GM06990 (cell line): ENCODE measurements around the gene CTNNA3.

Experiments
- DNase-seq: peaks from one replicate; pipeline ENCODE4 v3.0.0-alpha.2; 2011; ENCODE audit not compliant: insufficient read length; ENCODE audit errors: extremely low read depth
- H3K27me3 ChIP-seq: replicated peaks from 2 replicates; pipeline ENCODE4 v1.6.0; 2011; ENCODE audit warnings: low read length; ENCODE audit not compliant: control insufficient read depth, insufficient read depth
- H3K36me3 ChIP-seq: 2 replicates; pipeline ENCODE4 v1.5.1; 2011; ENCODE audit warnings: low read length; ENCODE audit not compliant: control insufficient read depth, insufficient read depth
- H3K4me3 ChIP-seq: replicated peaks from 2 replicates; pipeline ENCODE4 v1.5.1; 2011; ENCODE audit warnings: low read depth, mild to moderate bottlenecking, control low read depth, low read length
- TF ChIP-seq, protein P1 (sequence below): IDR thresholded peaks from 2 replicates; pipeline ENCODE4 v1.5.1; 2011; ENCODE audit warnings: low read length, control low read depth, mild to moderate bottlenecking, inconsistent platforms; ENCODE audit not compliant: insufficient read depth, poor library complexity, severe bottlenecking

CTNNA3 gene

DNA sequence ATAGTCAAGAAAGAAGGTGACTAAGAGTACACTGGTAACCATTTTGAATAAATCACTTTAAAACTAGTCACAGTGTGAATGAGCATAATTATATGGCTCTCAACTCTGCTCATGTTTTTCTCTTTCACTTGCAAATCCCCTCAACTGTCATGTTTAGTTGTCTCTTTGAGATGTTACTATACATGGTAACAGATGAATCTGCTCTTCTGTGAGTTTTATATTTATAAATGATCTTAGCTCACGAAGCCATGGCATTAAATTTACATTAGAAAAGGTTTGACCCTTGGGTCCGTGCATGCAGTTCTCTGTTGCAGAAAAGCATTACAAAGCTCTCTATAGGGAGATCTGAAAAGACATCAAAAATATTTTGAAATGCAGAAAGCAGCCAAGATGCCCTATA, 803.1 kb downstream of the CTNNA3 start:
- no peaks in the 10 kb centered on the region for H3K27me3 ChIP-seq
- no peaks in the 10 kb centered on the region for H3K36me3 ChIP-seq
- DNase-seq, result no peak
- no peak overlapping the region for H3K4me3 ChIP-seq
- TF ChIP-seq, protein P1, sequence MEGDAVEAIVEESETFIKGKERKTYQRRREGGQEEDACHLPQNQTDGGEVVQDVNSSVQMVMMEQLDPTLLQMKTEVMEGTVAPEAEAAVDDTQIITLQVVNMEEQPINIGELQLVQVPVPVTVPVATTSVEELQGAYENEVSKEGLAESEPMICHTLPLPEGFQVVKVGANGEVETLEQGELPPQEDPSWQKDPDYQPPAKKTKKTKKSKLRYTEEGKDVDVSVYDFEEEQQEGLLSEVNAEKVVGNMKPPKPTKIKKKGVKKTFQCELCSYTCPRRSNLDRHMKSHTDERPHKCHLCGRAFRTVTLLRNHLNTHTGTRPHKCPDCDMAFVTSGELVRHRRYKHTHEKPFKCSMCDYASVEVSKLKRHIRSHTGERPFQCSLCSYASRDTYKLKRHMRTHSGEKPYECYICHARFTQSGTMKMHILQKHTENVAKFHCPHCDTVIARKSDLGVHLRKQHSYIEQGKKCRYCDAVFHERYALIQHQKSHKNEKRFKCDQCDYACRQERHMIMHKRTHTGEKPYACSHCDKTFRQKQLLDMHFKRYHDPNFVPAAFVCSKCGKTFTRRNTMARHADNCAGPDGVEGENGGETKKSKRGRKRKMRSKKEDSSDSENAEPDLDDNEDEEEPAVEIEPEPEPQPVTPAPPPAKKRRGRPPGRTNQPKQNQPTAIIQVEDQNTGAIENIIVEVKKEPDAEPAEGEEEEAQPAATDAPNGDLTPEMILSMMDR, result no peak

DNA sequence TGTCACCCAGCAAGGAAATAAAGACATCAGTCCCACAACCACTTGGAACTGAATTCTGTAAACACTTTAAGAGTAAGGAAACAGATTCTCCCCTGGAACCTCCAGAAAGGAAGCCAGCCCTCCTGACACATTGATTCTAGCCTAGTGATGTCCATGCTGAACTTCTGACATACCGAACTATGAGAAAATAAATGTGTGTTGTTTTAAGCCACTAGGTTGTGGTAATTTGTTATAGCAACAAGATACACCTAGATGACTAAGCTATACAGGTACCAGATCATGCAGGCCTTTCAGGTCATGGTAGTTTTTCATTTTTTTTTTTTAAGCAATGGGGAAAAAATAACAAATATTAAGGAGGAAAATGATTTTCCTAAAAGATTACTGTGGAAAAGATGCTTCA, 807.8 kb downstream of the CTNNA3 start:
- H3K36me3 ChIP-seq, result no peaks in the 10 kb centered on the region
- TF ChIP-seq, protein P1, result no peak
- DNase-seq, result no peak
- H3K27me3 ChIP-seq, result no peaks in the 10 kb centered on the region
- no peak overlapping the region for H3K4me3 ChIP-seq

DNA sequence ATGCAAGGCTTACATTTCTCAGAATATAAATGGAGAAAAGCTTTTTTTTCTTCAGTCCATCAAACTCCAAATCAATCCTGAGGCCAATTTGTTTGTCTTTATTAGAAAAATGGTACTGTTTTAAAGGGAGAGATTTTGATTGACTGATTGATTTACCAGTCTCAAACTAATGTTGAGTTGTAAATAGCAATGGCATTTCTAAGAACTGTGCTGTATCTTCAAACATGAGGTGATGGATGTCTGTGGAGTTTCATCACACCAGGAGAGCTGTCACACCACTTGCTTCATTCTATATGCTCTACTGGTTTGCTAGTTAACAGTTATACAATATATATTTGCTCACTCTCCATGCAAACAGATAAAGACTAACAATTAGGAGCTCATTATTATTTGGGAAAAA, 809.1 kb downstream of the CTNNA3 start:
- Histone ChIP-seq H3K36me3 (no peaks in the 10 kb centered on the region), H3K27me3 (no peaks in the 10 kb centered on the region), H3K4me3 (no peak overlapping the region)
- DNase-seq, result no peak
- TF ChIP-seq, protein P1, result no peak

DNA sequence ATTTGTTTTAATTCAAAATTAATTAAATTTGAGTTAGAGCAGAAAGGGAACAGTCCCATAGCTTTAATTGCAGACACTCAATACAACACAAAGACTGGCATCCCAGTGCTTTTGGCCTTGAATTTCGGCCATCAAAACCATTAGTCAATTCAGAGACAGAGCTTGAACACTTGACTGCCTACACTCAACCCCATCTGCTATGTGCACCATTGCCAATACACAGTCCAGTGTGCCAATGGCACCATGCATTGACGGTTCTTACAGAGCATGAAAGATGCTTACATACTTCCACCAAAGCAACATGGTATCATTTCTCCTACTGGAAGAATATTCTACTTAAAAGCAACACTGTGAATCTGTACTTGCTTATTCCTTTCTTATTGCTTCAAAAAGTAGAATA, 813.7 kb downstream of the CTNNA3 start:
- TF ChIP-seq, protein P1, result no peak
- no peak overlapping the region for H3K4me3 ChIP-seq
- H3K36me3 ChIP-seq, result no peaks in the 10 kb centered on the region
- no peaks in the 10 kb centered on the region for H3K27me3 ChIP-seq
- no peak for DNase-seq

DNA sequence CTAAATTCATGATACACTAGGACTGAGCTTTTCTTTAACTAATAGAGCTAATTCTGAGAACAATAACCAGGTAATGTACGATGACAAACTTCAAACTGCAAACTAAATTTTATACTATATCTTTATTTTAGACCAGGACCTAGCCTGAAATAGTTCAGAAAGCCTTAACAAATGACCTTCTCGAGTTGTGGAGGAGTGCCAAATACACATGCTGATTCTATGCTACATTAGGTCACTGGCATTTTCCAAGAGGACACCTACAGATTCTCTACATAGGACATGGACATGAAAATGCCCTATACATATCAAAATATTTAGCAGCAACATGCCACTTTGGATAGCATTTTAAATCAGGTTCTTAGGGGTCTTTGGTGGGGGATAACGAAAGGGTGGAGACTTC, 814.2 kb downstream of the CTNNA3 start:
- H3K4me3 ChIP-seq, result no peak overlapping the region
- TF ChIP-seq, protein P1, result no peak

DNA sequence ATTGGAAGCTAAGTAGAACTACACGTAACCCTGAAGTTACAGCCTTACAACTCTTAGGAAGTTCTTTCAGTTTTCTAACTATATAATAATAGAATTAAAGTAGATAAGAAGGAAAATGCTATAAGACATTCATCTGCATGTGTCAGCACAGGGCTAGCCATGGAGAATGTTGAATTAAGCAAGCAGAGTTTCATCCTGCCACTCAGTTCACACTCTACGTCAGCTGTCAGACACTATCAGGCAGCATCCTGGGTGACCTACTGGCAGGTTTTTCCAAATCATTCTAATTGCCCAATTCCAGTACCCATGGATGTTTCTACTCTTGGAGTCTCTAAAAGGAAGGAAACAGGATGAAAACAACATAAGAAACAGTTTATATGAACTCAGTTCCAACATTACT, 815.2 kb downstream of the CTNNA3 start:
- TF ChIP-seq, protein P1, result no peak
- Histone ChIP-seq H3K36me3 (no peaks in the 10 kb centered on the region), H3K4me3 (no peak overlapping the region), H3K27me3 (no peaks in the 10 kb centered on the region)
- DNase-seq, result no peak

More for the DNA sequence above, 814.2 kb downstream of the CTNNA3 start:
- Histone ChIP-seq H3K36me3 (no peaks in the 10 kb centered on the region), H3K27me3 (no peaks in the 10 kb centered on the region)
- DNase-seq, result no peak
